Stimulated activated CD8-positive, alpha-beta memory T cell treated with anti-CD3 and anti-CD28 coated beads, Interleukin-12 subunit alpha, Interleukin-12 subunit beta, amount 100 ng/mL, for 24 hours (primary cell): ENCODE data around the gene RPLP1.

Experiments used
- DNase-seq: peaks from one replicate; pipeline ENCODE4 v3.0.0-alpha.2; 2020; ENCODE audit errors: extremely low read depth

The RPLP1 gene

GRCh38 chr15:69452692-69453521 lies at the start of gene RPLP1:
Gene RPLP1 (plus strand): TSS chr15:69452818. CDS start chr15:69452949, 131 bp downstream.
- DNase-seq = peak; percentile 89

DNA sequence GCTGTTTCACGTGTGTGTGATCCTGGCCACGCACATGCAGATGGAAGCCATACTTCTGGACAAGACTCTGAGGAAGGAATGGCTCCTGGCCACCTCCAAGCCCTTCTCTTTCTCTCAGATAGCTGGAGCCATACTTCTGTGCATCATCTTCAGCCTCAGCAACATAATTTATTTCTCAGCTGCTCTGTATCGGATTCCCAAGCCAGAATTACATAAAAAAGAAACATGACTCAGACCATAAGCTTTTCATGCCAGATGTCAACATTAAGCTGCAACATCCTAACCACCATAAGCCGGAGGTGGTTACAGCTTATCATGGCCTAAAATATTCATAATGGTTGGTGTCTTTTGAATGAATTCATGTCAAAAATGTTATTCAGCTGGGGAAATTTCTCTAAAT lies 49.0 kb upstream of the RPLP1 start:
- DNase-seq = no peak

GRCh38 chr15:69405110-69405509 lies 47.5 kb upstream of the RPLP1 start:
- no peak for DNase-seq

DNA sequence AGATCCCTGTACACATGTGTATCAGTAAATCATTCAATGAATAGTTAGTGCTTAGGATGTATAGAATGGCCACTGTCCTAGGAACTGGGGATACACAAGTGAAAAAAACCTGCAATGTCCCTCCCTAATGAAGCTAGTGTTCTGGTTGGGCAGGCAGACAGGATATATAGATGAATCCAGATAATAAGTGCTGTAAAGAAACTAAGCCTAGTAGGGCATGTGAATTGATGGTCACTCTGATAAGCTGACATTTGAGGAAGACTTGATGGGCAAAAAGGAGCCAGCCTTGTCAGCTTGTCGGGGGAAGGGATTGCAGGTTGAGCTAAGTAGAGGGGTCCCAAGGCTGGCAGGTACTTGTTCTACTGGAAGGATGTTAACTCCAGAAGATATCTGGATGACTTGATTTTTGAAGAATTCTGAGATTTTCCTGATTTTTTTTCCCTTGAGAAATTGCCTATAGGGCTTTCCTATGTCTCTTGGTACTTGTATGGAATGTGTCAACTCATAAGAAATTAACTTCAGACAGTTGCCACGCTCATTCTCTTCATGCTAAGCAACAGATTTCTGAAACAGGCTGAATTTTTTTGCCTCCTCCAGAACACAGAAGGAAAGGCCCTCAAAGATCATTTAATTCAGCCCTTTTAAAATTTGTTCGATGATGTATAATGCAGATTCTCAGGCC lies 44.8 kb upstream of the RPLP1 start:
- DNase-seq = no peak

- DNase-seq = no peak
Measured at GRCh38 chr15:69408841-69409240, 43.8 kb upstream of the RPLP1 start.

- no peak for DNase-seq
Measured at GRCh38 chr15:69410248-69410874, 42.3 kb upstream of the RPLP1 start.

DNA sequence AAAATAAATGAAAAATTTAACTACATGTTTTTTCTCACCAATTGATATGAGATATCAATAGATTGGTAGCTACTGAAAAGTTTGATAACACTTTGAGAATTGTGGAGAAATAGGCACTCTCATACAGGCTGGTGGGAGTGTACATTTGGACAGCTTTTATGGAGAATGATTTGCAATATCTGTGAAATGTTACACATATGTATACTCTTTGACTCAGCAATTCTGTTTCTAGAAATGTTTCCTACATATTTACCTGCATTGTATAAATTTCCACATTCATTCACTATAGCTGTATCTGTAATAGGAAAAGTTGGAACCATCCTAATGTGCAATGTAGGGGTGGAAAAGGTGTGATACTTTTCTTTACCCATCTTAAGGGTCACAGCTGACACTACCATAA lies 40.3 kb upstream of the RPLP1 start:
- DNase-seq = no peak

- no peak for DNase-seq
Measured at GRCh38 chr15:69412701-69413100, 39.9 kb upstream of the RPLP1 start.

- peak; percentile 85 for DNase-seq
Measured at GRCh38 chr15:69413822-69414700, 38.6 kb upstream of the RPLP1 start, which contains the start of gene KIF23. Gene KIF23 (plus strand): TSS chr15:69414349. CDS start chr15:69414466, 117 bp downstream.

DNA sequence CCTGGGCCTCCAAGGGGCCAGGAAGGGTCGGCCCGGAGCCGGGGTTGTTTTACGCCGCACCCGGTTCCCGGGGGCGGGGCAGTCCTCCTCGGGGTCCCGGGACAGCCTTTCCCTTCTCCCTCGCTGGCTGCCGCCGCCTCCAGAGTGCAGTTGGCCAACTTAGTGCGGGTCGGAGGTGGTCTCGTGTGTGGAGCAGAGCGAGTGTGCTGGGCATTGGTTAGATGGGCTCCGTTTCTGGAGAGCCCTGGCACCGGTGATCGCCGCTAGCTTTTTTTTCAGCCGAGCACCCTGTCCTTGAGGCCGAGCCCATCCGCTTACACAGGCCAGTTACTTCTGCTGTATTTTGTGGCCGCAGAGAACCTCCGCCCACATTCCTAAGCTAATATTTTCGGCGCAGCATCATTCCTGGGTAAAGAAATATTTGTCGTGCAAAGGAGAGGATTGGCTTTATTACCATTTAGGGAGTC lies 37.9 kb upstream of the RPLP1 start:
- DNase-seq = no peak

GRCh38 chr15:69415381-69415780 lies 37.2 kb upstream of the RPLP1 start:
- no peak for DNase-seq

- no peak for DNase-seq
Measured at GRCh38 chr15:69417581-69417980, 35.0 kb upstream of the RPLP1 start.

DNA sequence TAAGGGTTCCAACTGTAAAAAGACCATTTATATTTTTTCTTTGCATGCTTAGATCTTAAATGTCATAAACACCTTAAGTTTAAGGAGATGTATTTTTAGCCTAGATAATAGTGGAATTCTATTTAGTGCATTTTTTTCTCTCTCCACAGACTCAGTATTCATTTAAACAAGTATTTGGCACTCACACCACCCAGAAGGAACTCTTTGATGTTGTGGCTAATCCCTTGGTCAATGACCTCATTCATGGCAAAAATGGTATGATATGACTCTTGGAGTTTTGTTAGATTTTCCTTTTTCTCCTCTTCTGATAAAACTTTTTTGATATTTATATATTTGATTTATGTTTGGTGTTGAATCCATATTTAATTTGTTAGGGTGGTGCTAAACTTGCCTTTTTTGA lies 31.1 kb upstream of the RPLP1 start:
- DNase-seq = no peak

DNA sequence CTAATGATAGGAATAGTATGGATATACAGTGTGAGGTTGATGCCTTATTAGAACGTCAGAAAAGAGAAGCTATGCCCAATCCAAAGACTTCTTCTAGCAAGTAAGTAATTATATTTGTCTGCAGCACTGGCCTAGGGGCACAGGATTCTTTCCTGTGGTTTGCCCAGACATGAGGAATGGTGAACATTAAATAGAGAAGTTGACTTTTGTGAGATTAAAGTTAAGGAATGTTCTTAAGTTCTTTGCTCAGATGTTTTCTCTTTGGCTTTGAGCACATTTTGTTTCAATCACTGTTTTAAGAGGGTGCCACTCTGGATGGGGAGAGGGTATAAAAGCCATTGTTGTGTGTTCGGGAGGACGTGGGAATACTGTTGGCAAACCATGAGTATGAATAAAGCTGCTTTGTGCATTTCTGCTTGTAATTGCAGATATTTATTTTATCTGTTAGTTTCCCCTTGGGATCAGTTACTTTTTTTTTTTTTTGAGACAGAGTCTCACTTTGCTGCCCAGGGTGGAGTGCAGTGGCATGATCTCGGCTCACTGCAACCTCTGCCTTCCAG lies 30.2 kb upstream of the RPLP1 start:
- no peak for DNase-seq

GRCh38 chr15:69424001-69424400 lies 28.6 kb upstream of the RPLP1 start:
- DNase-seq = no peak

DNA sequence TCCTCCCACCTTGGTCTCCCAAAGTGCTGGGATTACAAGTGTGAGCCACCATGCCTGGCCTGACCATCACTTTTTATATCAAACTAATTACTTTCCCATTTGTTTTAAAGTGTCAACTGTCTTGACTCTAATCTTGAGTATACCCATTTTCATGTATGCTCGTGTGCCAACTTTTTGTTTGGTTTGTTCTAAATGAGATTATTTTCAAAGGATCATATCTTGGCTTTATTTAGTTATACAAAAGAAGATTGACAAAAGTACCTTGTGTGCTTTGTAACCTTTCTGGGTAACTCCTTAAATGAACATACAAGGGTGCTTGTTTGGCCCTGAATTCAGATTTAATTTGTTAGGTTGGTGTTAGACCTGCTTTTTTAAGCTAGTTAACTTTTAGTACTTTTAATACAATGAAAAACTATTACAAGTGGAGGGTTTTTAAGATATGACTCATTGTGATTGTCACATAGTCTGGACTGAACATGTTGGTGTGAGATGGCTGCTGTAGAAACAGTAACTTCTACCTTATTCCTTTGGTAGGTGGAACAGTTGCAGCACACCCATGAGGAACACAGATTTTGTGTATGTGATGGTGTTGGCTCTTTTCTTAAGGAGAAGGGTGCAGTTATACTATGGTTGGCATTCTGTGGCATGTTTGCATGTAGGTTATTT lies 27.7 kb upstream of the RPLP1 start:
- DNase-seq = no peak

- no peak for DNase-seq
Measured at GRCh38 chr15:69433831-69434230, 18.8 kb upstream of the RPLP1 start.

GRCh38 chr15:69434238-69434637 lies 18.4 kb upstream of the RPLP1 start:
- DNase-seq = no peak

DNA sequence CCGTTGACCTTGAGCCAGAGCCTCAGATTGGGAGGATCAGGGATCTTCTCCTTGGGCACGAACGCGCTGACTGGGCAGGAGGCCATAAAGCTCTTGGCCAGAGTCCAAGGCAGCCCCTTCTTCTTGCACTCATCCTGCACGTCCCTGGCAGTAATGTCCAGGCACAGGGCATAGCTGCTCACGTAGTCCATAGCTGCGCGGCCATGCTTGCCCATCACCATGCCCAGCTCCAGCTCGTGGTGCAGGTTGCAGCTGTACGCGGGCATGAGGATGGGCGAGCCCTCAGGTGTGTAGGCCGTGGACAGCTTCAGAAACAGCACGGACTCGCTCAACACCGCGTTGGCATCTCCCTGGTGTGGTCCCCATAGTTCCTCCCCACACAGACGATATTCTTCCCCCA lies 17.9 kb upstream of the RPLP1 start:
- no peak for DNase-seq

GRCh38 chr15:69435985-69436384 lies 16.6 kb upstream of the RPLP1 start:
- no peak for DNase-seq

GRCh38 chr15:69436951-69437350 lies 15.7 kb upstream of the RPLP1 start:
- DNase-seq = no peak
